GM18508 (cell line): ENCODE data around the gene NDST1.

Experiments
- ATAC-seq: cut with Tn5 transposase; IDR thresholded peaks from one replicate; pipeline ENCODE4 v1.9.1; 2021; ENCODE audit warnings: moderate number of reproducible peaks; ENCODE audit not compliant: insufficient read depth, unreplicated experiment

NDST1 gene

DNA sequence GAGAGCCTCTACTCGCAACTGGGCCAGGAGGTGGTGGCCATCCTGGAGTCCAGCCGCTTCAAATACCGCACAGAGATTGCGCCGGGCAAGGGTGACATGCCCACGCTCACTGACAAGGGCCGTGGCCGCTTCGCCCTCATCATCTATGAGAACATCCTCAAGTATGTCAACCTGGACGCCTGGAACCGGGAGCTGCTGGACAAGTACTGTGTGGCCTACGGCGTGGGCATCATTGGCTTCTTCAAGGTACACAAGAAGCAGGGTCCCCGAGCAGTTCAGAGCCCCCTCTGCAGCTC is 13.5 kb downstream of the NDST1 start:
- ATAC-seq, result no peak

- ATAC-seq, result no peak
Observed at GRCh38 chr5:150521939-150522503, 14.1 kb downstream of the NDST1 start.

DNA sequence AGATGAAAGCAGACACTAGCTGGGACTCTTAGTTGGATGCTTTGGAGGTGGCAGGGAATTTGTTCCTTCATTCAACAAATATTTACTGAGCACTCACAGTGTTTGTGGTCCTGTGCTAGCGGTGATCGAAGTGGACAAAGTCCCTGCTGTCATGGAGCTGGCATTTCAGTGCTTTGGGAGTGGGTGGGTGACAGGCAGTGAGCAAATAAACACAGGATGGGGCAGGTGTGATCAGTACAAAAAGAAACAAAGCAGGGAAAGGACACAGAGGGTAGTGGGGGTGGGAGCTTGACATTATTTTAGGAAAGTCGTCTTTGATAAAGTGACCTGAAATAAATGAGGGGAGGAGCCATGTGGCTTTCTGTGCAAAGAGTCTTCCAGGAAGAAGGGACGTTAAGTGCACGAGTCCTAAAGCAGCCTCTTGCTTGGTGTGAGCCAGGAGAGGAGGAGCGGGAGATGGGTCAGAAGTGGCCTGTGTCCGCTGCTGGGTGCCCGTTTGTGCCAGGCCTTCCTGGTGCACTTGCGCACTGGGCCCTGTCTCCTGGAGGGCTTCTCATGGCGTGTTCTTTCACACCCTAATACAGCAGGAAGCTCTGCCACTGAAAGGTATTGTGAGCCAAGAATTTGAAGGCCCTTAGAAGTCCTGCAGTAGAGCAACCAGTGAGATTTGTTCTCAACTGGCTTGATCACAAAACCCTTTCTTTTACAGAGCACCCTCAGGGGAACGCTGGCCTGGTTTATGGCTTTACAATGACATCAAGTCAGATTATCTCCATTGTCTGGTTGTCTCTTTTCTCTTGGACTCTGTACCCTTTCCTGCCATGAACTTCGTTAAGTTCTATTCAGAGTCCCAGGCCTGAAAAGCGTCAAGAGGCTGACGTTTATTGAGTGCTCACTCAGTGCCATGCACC is 14.8 kb downstream of the NDST1 start:
- no peak for ATAC-seq

DNA sequence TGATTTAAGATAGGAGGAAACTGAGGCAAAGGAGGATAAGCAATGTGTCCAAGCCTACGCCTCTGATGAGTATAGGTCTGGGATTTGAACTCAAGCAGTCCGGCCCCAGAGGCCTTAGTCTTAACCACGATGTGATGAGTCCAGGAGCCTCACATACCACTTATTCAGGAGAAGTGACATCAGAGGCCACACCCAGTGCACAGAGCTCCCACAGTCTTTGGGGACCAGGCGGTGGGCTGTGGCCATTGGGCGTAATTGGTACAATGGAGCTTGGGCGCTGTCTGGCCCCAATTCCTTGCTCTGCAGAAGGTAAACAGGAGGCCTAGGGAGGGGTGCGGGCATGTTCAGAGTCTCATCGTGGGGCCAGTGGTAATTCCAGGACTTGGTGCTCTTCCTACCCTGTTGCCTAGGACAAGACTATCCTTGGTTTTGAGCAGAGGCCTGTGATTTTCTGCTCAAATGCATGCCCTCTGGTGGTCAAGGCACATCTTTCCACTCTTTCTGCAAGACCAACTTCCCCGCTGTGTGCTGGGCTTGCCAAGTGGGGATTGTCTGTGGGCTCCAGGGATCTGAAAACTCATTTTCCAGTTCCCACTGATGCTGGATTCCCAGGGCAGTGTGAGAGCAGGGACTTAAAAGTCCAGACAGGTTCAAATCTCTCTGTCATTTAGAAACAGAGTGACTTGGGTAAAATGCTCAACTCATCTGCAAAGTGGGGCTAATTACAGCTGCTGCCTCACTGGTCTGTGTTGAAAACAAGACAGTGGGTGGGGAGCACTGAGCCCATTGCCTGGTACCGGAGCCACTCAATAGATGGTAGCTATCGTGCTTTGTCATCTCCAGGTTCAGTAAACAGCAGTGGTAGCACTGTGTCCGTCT is 15.8 kb downstream of the NDST1 start:
- no peak for ATAC-seq

DNA sequence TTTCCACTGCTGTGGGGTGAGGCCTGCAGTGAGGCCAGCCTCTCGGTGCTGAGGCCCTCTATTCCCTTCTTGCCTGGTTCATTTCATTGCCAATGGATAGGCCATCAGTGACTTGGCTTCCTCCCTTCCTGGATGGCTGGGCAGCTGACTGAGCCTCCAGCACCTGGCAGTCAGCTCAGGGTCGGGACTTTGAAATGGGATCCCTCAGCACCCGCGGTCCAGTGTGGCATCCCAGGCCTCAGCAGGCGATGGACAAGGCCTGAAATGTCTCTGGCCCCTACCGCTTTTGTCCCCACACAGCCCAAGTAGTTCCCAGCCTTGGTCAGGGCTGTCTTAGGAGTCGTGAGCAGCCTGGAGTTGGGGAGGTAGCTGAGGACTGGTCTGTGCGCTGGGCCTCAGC is 17.2 kb downstream of the NDST1 start:
- ATAC-seq, result no peak

- no peak for ATAC-seq
Observed at GRCh38 chr5:150525781-150526180, 17.9 kb downstream of the NDST1 start.

GRCh38 chr5:150527038-150527437 is 19.1 kb downstream of the NDST1 start:
- no peak for ATAC-seq

DNA sequence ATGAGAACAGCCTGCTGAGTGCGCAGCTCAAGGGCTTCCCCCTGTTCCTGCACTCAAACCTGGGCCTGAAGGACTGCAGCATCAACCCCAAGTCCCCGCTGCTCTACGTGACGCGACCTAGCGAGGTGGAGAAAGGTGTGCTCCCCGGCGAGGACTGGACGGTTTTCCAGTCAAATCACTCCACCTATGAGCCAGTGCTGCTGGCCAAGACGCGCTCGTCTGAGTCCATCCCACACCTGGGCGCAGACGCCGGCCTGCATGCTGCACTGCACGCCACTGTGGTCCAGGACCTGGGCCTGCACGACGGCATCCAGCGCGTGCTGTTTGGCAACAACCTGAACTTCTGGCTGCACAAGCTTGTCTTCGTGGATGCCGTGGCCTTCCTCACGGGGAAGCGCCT is 19.9 kb downstream of the NDST1 start:
- ATAC-seq, result no peak

GRCh38 chr5:150528924-150529546 is 21.1 kb downstream of the NDST1 start:
- no peak for ATAC-seq

DNA sequence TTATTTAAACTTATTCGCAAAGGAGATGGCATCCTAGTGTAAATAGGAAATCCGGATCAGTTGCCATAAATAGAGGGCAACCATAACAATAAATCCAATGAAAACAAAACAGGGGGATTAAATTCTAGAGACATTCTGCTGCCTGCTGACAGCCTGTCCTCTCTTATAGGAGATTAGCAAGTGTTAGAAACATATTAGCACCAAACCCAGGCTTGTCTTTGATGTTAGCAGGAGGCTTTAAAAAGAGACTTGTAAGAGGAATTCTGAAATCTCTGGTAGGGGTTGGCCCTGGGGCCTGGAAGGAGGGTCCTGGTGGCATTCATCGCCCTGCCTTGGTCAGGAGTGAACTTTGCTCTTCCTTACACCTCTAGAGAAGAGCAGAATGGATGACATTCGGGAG is 21.6 kb downstream of the NDST1 start:
- ATAC-seq, result no peak

DNA sequence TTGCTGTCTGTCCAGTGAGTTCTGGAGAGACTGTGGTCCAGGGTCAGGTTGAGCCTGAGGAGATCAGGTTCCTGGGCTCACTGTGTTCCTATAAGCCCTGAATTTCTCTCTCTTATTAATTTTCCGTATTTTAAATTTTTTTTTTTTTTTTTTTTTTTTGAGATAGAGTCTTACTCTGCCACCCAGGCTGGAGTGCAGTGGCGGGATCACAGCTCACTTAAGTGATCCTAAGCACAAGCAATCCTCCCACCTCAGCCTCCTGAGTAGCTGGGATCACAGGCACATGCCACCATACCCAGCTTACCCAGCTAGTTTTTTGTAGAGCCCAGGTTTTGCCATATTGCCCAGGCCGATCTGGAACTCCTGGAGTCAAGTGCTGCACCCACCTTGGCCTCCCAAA is 22.5 kb downstream of the NDST1 start:
- no peak for ATAC-seq

GRCh38 chr5:150530951-150531588 is 23.1 kb downstream of the NDST1 start:
- ATAC-seq, result no peak

- ATAC-seq, result no peak
Observed at GRCh38 chr5:150531686-150532085, 23.8 kb downstream of the NDST1 start.

DNA sequence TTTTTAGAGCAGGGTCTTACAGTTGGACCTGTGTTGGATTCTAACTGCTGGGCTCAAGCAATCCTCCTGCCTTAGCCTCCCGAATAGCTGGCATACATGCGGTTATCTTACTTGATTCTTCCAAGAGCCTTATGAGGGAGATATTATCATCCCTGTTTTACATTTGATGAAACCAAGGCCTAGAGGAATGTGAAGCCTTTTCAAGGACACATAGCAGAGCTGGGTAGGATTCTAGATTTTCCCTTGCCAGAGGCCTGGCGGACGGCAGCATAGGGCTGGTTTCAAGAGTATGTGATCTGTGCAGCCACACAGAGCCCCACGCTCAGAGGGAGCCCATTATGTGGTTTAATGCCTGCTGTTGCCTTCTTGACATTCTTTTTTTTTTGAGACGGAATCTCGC is 24.2 kb downstream of the NDST1 start:
- ATAC-seq, result no peak

- ATAC-seq, result no peak
Observed at GRCh38 chr5:150532996-150533395, 25.1 kb downstream of the NDST1 start.

DNA sequence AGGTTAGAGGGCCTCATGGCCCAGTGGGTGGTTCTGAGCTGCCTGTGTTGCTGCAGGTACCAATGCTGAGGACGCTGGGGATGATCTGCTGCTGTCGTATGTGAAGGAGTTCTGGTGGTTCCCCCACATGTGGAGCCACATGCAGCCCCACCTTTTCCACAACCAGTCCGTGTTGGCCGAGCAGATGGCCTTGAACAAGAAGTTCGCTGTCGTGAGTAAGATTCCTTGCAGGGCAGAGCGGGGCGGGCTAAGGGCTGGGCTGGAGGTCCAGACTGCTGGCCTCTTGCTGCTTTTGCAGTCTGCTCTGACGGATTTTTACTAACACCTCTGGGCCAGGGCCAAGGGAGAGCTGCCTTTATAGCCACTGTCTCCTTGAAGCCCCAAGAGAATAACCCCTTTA is 26.9 kb downstream of the NDST1 start:
- no peak for ATAC-seq

- no peak for ATAC-seq
Observed at GRCh38 chr5:150535611-150536010, 27.7 kb downstream of the NDST1 start.

- no peak for ATAC-seq
Observed at GRCh38 chr5:150538007-150538917, 30.3 kb downstream of the NDST1 start.

DNA sequence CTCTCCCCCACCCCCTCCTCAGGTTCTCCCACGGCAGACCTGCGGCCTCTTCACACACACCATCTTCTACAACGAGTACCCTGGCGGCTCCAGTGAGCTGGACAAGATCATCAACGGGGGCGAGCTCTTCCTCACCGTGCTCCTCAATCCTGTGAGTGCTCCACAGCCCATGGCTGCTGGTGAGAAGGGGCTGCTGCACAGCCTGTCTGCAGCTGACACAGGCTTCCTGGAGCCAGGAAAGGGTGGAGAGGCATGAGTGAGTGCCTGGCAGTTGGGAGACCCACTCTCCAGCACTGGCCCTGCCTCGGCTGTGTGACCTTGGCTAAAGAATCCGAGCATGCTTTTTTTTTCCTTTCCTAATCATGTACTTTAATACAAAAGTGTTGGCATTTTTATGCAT is 31.3 kb downstream of the NDST1 start:
- no peak for ATAC-seq
